PC-9 (cell line): Measurements from ENCODE around the gene PSME3IP1.

ENCODE experiments used
- EZH2 ChIP-seq: fragments of 200-600 bp; sonication (generic); IDR thresholded peaks from 2 replicates; pipeline ENCODE4 v1.8.0; 2017; ENCODE audit warnings: antibody characterized with exemption, low read depth
- TF ChIP-seq, protein P1 (sequence below): fragments of 200-600 bp; sonication (generic); conservative IDR thresholded peaks from 2 replicates; pipeline ENCODE4 v1.6.1; 2017; ENCODE audit warnings: mixed run types, antibody characterized with exemption, mild to moderate bottlenecking, moderate library complexity

DNA sequence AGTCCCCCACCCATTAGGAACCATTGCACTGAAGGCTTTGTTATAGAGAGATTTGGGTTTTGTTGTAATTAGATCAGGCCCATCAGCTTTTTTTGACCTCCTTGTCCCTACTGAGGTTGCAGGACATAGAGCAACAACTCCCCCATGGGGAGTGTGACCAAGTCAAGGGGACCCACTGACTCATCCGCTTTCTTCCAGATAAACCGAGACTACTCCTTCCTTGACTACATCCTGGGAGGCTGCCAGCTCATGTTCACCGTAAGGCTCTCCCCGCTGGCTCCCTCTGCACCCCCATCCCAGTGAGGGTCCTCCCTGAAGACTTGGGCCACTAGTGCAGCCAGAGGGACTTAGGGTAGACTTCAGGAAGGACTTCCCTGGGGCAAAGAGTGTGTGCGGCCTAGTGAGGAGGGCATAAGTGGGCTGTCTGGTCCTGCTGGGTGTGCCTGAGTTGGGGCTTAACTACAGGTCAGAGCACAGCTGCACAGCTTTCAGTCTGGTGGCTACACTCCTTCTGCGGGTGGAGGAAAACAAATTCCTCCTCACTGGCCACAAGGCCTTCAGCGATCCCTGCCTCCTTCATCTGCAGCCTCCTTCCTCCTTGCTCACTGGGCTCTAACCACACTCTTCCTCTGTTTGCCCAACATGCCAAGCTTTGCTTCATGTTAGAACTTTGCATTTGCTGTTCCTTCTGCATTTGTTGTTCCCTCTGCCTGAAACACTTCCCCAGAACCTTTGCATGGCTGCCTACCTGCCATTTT is 62.4 kb downstream of the PSME3IP1 start:
- TF ChIP-seq, protein P1, sequence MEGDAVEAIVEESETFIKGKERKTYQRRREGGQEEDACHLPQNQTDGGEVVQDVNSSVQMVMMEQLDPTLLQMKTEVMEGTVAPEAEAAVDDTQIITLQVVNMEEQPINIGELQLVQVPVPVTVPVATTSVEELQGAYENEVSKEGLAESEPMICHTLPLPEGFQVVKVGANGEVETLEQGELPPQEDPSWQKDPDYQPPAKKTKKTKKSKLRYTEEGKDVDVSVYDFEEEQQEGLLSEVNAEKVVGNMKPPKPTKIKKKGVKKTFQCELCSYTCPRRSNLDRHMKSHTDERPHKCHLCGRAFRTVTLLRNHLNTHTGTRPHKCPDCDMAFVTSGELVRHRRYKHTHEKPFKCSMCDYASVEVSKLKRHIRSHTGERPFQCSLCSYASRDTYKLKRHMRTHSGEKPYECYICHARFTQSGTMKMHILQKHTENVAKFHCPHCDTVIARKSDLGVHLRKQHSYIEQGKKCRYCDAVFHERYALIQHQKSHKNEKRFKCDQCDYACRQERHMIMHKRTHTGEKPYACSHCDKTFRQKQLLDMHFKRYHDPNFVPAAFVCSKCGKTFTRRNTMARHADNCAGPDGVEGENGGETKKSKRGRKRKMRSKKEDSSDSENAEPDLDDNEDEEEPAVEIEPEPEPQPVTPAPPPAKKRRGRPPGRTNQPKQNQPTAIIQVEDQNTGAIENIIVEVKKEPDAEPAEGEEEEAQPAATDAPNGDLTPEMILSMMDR, result no peak
- TF ChIP-seq EZH2, result no peak
